SK-MEL-5 (cell line): ENCODE data around the gene LRGUK. TPM values are rescaled to one million over a fixed set of nuclear protein-coding genes. Genes with fewer than 3 reads are reported as not detected.
A peak's percentile ranks its signal among the peaks of the same experiment; 100 is the strongest.

Experiments
- DNase-seq: peaks from one replicate; pipeline ENCODE4 v3.0.0-alpha.2; 2016; ENCODE audit warnings: low read depth, low spot score
- in situ Hi-C: cut with HindIII; loops from 2 replicates; pipeline ENCODE4 v1.10.0; 2016; ENCODE audit warnings: low sequenced_read_pairs, high pct_unique_total_duplicates, low pct_unique_long_range_greater_than_20kb
- total RNA-seq: library from RNA; depleted of rRNA; stranded (reverse); fragments of >200 nt; shearing (Covaris generic); gene quantifications from 2 replicates; pipeline ENCODE4 v1.2.3, GENCODE V29; 2014

Gene LRGUK
- total RNA-seq, 1 experiment from 2014 or later, result 9.9 TPM

DNA sequence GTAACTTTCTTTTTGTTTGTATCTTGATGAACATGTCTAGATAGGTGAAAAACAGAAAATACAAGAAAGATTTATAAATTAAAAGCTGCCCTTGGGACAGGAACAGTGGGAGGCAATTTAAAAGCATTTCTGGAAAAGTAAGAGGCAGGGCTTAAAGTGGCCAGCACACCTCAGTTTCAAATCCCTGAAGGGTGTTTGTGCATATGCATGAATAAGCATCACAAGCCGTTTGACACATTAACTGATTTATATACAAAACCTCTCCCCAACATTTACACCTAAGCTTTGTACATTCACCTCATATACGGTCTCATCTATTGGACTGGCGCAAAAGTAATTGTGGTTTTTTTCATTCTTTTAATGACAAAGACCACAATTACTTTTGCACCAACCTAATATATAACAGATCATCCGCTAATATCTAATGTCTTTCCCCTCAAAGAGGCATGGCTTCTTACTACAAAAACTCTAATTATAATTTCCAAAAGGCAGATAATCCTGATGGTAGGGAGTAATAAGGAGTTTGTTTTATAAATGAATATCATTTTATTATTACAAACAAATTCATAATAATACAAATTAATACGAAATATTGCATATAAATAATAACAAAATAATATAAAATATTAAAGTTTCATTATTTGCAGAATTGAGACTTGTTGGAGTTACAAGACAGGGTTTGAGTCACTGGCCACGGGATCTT, 48.3 kb downstream of the LRGUK start:
- no peak for DNase-seq
- in situ Hi-C loops, result no loop called here

DNA sequence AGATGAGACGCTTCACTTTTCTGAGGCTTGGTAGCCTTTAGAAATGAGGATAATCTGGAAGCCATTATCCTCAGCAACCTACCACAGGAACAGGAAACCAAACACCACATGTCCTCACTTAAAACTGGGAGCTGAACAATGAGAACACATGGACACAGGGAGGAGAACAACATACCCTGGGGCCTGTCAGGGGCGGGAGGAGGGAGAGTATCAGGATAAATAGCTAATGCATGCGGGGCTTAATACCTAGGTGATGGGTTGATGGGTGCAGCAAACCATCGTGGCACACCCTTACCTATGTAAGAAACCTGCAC, 48.9 kb downstream of the LRGUK start:
- in situ Hi-C loops, result no loop called here
- DNase-seq, result no peak

- DNase-seq, result no peak
- in situ Hi-C loops, result no loop called here
Observed at GRCh38 chr7:134179036-134180011, 52.2 kb downstream of the LRGUK start.

- in situ Hi-C loops, result no loop called here
- DNase-seq, result no peak
Observed at GRCh38 chr7:134180376-134180775, 53.2 kb downstream of the LRGUK start.

DNA sequence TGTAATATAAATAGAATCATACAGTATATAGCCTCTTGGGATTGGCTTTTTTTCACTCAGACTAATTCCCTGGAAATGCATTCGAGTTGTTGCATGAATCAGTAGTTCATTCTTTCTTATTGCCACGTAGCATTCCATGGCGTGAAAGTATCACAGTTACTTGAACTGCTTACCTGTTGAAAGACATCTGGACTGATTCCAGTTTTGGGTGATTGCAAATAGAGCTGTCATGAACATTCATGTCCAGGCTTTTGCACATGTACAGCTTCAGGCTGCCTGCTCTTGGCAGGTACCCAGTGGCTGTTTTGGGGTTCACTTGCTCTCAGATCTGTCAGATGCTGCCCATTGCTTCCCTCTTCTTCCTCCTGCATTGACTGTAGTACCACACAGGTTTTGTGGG, 54.9 kb downstream of the LRGUK start:
- DNase-seq, result no peak
- in situ Hi-C loops, result no loop called here

- DNase-seq, result no peak
Observed at GRCh38 chr7:134184767-134185166, 57.6 kb downstream of the LRGUK start.

GRCh38 chr7:134186027-134186426, 58.9 kb downstream of the LRGUK start:
- in situ Hi-C loops, result no loop called here
- DNase-seq, result no peak

More at GRCh38 chr7:134184767-134185166, 57.6 kb downstream of the LRGUK start:
- in situ Hi-C loops, result no loop called here

GRCh38 chr7:134186801-134187200, 59.7 kb downstream of the LRGUK start:
- no peak for DNase-seq

DNA sequence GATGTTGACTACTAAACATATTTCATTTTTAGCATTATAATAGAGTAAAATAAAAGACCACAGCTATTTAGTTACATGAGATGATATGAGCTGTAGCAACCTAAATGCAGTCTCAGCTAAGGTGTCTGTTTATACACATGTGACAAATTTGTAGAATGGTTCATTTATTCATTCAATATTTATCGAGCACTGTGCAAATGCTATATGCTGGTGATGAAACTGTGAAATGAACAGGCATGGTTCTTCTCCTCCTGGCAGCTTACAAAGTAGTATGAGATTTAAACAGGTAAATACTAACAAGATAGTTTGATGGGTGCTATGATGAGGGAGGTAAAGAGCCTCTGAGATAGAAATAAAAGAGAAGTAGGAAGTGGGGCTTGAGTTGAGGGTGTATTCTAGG, 60.8 kb downstream of the LRGUK start:
- in situ Hi-C loops, result no loop called here
- DNase-seq, result no peak

More at GRCh38 chr7:134186801-134187200, 59.7 kb downstream of the LRGUK start:
- in situ Hi-C loops, result no loop called here

DNA sequence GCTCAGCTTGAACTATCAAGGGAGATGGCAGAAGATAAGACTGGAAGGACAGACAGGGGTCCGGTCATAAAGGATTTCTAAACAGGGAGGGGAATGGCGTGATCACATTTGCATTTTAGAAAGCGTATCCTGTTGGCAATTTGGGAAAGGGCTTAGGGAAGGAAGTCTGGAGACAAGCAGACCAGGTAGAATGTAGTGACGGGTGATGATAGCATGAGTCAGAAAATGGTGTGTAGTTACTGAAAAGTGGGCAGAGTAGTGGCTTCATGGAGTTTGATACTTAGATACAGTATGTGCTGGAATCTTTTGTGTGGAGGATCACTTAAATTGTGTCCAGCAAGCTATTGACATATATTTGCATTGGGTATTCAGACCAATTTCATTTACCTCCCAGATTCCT, 61.2 kb downstream of the LRGUK start:
- no peak for DNase-seq
- in situ Hi-C loops, result no loop called here

GRCh38 chr7:134189559-134189958, 62.4 kb downstream of the LRGUK start:
- in situ Hi-C loops, result no loop called here

GRCh38 chr7:134191876-134192275, 64.7 kb downstream of the LRGUK start:
- DNase-seq, result no peak
- in situ Hi-C loops, result no loop called here

More at GRCh38 chr7:134189559-134189958, 62.4 kb downstream of the LRGUK start:
- no peak for DNase-seq

DNA sequence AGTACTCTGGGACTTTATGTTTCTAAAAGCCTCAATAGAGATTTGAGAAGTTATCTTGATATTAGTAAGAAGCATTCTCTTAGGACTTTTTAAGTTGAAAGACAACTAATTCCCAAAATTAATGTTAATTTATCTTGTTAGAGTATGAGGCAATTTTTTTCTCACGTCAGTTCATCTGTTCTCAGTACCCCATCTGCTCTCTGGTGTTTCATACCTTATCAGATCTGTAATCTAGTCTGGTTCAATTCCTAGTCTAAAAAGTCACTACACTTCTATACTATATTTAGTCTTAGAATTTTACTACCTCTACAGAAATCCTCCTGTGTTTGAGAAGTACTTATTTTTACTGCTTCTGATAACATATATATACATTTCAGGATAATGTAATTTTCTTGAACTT, 66.1 kb downstream of the LRGUK start:
- in situ Hi-C loops, result no loop called here

GRCh38 chr7:134195252-134195651, 68.1 kb downstream of the LRGUK start:
- in situ Hi-C loops, result no loop called here
- no peak for DNase-seq

More for the DNA sequence above, 66.1 kb downstream of the LRGUK start:
- no peak for DNase-seq

- in situ Hi-C loops, result no loop called here
- no peak for DNase-seq
Observed at GRCh38 chr7:134196439-134196838, 69.3 kb downstream of the LRGUK start.

DNA sequence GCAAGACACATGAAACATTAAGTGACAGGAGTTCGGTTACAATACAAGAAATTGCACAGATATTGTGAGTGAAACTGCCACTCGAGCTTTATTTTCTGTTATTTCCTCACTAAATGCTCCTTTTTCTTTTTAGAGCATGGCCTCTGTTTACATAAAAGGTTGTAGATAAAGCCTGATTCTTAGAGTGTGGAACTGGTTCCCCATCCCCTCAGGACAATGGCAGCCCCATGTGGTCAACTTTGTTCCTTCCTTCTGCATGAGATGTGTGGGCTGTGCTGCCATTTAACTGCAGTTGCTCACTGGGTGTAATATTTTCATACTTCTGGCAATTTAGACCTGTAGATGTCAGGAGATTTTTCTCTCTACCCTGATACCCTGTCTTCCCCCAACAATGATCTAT, 70.2 kb downstream of the LRGUK start:
- DNase-seq, result peak; percentile 41
- in situ Hi-C loops, result no loop called here

GRCh38 chr7:134200970-134201369, 73.8 kb downstream of the LRGUK start:
- DNase-seq, result no peak
- in situ Hi-C loops, result no loop called here

DNA sequence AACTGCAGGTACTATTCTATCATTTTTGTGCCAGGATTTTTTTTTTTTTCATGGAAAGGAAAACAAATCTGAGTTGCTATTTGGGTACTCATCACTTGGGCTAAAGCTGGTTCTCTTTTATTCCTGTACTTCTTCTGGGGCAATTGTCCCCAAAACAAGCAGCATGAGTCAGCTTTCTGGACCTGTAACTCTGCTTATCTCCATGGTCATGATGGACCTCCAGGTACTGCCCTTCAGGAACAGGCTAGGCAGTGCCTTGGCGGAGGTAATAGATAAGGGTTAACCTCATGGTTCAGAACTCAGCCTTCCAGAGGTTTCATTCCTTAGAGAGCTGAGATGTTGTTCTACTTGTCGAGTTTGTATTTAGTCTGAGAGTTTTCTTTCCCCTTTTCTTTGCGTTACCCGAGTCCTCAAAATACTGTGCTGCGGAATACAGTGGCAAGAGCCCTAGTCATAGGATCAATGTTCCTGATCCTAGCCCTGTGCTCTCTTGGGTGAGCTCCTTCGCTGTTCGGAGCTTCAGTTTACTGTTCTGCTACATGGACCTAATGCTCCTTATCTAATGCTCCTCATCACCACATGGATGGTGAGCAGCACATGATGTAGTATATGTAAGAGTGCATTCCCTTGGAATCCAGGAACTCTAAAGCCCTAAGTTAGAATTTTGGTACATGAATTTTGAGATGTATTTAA, 74.6 kb downstream of the LRGUK start:
- DNase-seq, result no peak
- in situ Hi-C loops, result no loop called here
